ENCODE measurements around the gene ZNF451. TPM values are rescaled to one million over a fixed set of nuclear protein-coding genes. Genes with fewer than 3 reads are reported as not detected.
A peak's percentile ranks its signal among the peaks of the same experiment; 100 is the strongest.

The ZNF451 gene
- total and polyA plus RNA-seq, 5 donors from 2014 or later: 28.2 to 148 (median 32.6) TPM

DNA sequence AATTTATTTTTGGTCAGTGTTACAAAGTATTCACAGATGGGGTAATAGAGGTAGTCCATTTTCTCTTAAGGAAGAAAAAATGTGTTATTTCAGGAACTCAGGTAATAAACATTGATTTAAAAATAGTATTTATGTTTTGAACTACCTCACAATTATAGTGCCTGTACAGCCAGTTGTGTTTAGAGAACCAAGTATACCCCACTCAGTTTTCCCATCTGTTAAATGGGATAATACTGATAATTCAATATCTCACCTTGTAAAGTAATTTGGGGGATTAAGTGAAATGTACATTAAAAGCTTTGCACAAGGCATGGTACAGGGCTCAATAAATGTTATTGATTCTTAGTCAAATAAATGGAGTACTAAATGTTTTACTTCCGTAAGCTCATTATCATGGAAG, 4.7 kb downstream of the ZNF451 start:
- Mint-ChIP-seq H3K36me3 (peaks cover 31% of the 10 kb centered on the region), H3K27me3 (no peaks in the 10 kb centered on the region), H3K4me3 (no peak overlapping the region), H3K27ac (no peak overlapping the region), H3K4me1 (peaks cover 34 to 72% (median 52%) of the 10 kb centered on the region in 4 donors), H3K9me3 (peaks cover 0 to 3% (median 0%) of the 10 kb centered on the region in 7 donors)
- H3K4me3 ChIP-seq (ENCODE audit: low read depth, low read length): peak overlapping the region; percentile 4
- no peak for DNase-seq
- no peaks in the 10 kb centered on the region for H3K27me3 ChIP-seq (ENCODE audit: control insufficient read depth, insufficient read depth, low read length)
- peaks cover 23% of the 10 kb centered on the region for H3K36me3 ChIP-seq (ENCODE audit: control insufficient read depth, insufficient read depth, low read length)
- no peak for ATAC-seq (ENCODE audit: low read depth in 2 of 2)
- peaks cover 30% of the 10 kb centered on the region for H3K4me1 ChIP-seq (ENCODE audit: control insufficient read depth, insufficient read depth, low read length, poor library complexity, severe bottlenecking)
- no peaks in the 10 kb centered on the region for H3K9me3 ChIP-seq (ENCODE audit: control insufficient read depth in 2 of 2, low read length in 2 of 2)
- no peak overlapping the region for H3K27ac ChIP-seq (ENCODE audit: insufficient read depth, low read length, poor library complexity, severe bottlenecking)

DNA sequence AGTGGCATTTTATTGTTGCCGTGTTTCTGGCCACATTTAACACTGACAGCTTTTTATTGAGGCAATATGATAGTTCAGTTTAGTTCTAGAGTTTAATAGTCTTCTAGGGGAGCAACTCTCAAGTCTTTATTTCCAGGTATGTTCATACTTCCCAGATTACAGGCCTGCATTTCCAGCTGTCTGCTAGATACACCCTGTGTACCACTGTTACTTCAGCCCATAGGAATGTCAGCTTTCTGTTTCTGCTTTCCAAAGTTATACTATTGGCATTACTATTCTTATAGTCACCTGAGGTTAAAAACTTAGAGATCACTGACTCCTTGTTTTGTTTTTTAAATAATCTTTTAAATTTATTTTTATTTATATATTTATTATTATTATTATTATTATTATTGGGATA, 7.6 kb downstream of the ZNF451 start:
- no peaks in the 10 kb centered on the region for H3K9me3 ChIP-seq (ENCODE audit: control insufficient read depth in 2 of 2, low read length in 2 of 2)
- H3K4me3 ChIP-seq (ENCODE audit: low read depth, low read length): no peak overlapping the region
- Mint-ChIP-seq H3K4me1 (peaks cover 28 to 59% (median 39%) of the 10 kb centered on the region in 4 donors), H3K27ac (no peak overlapping the region), H3K4me3 (peak overlapping the region in 2 of 4 donors; percentile 4 to 28), H3K27me3 (no peaks in the 10 kb centered on the region), H3K36me3 (peaks cover 52% of the 10 kb centered on the region), H3K9me3 (peaks cover 0 to 1% (median 0%) of the 10 kb centered on the region in 7 donors)
- H3K27me3 ChIP-seq (ENCODE audit: control insufficient read depth, insufficient read depth, low read length): no peaks in the 10 kb centered on the region
- peaks cover 16% of the 10 kb centered on the region for H3K4me1 ChIP-seq (ENCODE audit: control insufficient read depth, insufficient read depth, low read length, poor library complexity, severe bottlenecking)
- no peak for ATAC-seq (ENCODE audit: low read depth in 2 of 2)
- no peak for DNase-seq
- H3K27ac ChIP-seq (ENCODE audit: insufficient read depth, low read length, poor library complexity, severe bottlenecking): no peak overlapping the region
- peaks cover 50% of the 10 kb centered on the region for H3K36me3 ChIP-seq (ENCODE audit: control insufficient read depth, insufficient read depth, low read length)

DNA sequence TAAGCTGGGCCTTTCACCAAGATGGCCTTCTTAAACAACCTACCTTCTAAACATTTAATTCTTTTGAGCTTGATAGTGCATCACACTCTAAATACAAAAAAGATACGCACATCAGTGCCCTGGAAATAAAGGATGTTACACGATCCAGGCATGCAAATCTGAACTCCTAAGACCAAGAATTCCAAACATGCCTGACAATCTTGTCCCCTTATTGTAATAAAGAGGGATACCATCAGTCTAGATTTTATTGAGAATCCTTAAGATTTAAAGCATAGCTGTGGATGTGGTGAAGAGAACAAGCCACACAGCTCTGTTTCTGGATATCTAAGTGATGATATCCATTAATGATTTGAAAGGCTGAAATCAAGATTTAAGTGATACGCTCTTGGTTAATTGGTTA, 13.0 kb downstream of the ZNF451 start:
- H3K4me3 Mint-ChIP-seq: no peak overlapping the region
- H3K27me3 Mint-ChIP-seq: no peaks in the 10 kb centered on the region
- Histone ChIP-seq H3K27me3 (ENCODE audit: control insufficient read depth, insufficient read depth, low read length) (no peaks in the 10 kb centered on the region), H3K9me3 (ENCODE audit: control insufficient read depth in 2 of 2, low read length in 2 of 2) (no peaks in the 10 kb centered on the region), H3K4me3 (ENCODE audit: low read depth, low read length) (no peak overlapping the region), H3K36me3 (ENCODE audit: control insufficient read depth, insufficient read depth, low read length) (peaks cover 67% of the 10 kb centered on the region), H3K4me1 (ENCODE audit: control insufficient read depth, insufficient read depth, low read length, poor library complexity, severe bottlenecking) (no peaks in the 10 kb centered on the region), H3K27ac (ENCODE audit: insufficient read depth, low read length, poor library complexity, severe bottlenecking) (no peak overlapping the region)
- ATAC-seq (ENCODE audit: low read depth in 2 of 2) (no peak), DNase-seq (no peak)
- no peak overlapping the region for H3K27ac Mint-ChIP-seq
- peaks cover 39 to 50% (median 40%) of the 10 kb centered on the region in 4 donors for H3K4me1 Mint-ChIP-seq
- peaks cover 0 to 1% (median 0%) of the 10 kb centered on the region in 7 donors for H3K9me3 Mint-ChIP-seq
- H3K36me3 Mint-ChIP-seq: peaks cover 55% of the 10 kb centered on the region

DNA sequence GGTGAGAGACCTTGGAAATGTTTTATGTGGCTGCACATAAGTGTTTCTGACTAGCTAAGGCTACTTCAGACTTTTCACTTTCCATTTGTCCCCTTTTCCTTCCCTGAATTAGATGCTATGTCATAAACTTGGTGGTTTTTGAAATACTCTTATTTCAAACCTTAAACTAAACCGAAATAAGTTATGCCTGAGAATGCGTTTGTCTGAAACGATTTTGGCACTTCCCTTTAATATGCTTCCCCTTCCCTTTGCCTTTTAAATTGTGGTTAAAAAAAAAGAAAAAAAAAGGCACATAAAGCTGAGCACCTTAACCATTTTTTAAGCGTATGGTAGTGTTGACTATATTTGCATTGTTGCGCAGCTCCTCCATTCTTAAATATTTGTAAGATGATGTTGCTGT, 14.3 kb downstream of the ZNF451 start:
- ATAC-seq (ENCODE audit: low read depth in 2 of 2) (no peak), DNase-seq (no peak)
- no peaks in the 10 kb centered on the region for H3K9me3 ChIP-seq (ENCODE audit: control insufficient read depth in 2 of 2, low read length in 2 of 2)
- Mint-ChIP-seq H3K9me3 (no peaks in the 10 kb centered on the region), H3K27me3 (no peaks in the 10 kb centered on the region), H3K4me3 (no peak overlapping the region), H3K27ac (peak overlapping the region in 1 of 3 donors; percentile 32), H3K4me1 (peaks cover 37 to 50% (median 39%) of the 10 kb centered on the region in 4 donors), H3K36me3 (peaks cover 48% of the 10 kb centered on the region)
- H3K27me3 ChIP-seq (ENCODE audit: control insufficient read depth, insufficient read depth, low read length): no peaks in the 10 kb centered on the region
- H3K36me3 ChIP-seq (ENCODE audit: control insufficient read depth, insufficient read depth, low read length): peaks cover 54% of the 10 kb centered on the region
- H3K4me1 ChIP-seq (ENCODE audit: control insufficient read depth, insufficient read depth, low read length, poor library complexity, severe bottlenecking): no peaks in the 10 kb centered on the region
- no peak overlapping the region for H3K4me3 ChIP-seq (ENCODE audit: low read depth, low read length)
- H3K27ac ChIP-seq (ENCODE audit: insufficient read depth, low read length, poor library complexity, severe bottlenecking): no peak overlapping the region

DNA sequence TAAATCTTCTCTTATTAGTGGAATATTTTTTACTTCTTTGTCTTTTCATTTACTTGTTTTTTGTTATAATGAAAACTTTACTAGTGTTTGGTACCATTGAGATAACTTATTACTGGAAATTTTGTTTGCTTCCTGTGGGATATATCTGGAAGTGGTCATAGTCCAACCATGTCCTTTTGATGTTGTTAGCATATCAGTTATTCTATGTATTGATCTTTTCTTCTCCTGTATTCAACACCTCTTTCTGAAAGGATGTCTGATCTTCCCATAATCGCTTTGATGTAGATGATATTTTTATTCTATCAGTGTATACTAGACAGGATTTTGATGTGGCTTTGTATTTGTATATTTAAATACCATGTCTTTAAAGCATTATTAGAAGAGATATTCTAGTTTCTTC, 17.0 kb downstream of the ZNF451 start:
- DNase-seq (no peak), ATAC-seq (ENCODE audit: low read depth in 2 of 2) (no peak)
- H3K9me3 ChIP-seq (ENCODE audit: control insufficient read depth in 2 of 2, low read length in 2 of 2): no peaks in the 10 kb centered on the region
- H3K27ac Mint-ChIP-seq: no peak overlapping the region
- no peaks in the 10 kb centered on the region for H3K27me3 Mint-ChIP-seq
- H3K36me3 ChIP-seq (ENCODE audit: control insufficient read depth, insufficient read depth, low read length): peaks cover 28% of the 10 kb centered on the region
- no peaks in the 10 kb centered on the region for H3K27me3 ChIP-seq (ENCODE audit: control insufficient read depth, insufficient read depth, low read length)
- H3K9me3 Mint-ChIP-seq: peaks cover 0 to 2% (median 0%) of the 10 kb centered on the region in 7 donors
- H3K4me1 Mint-ChIP-seq: peaks cover 38 to 62% (median 52%) of the 10 kb centered on the region in 4 donors
- peaks cover 34% of the 10 kb centered on the region for H3K36me3 Mint-ChIP-seq
- no peaks in the 10 kb centered on the region for H3K4me1 ChIP-seq (ENCODE audit: control insufficient read depth, insufficient read depth, low read length, poor library complexity, severe bottlenecking)
- no peak overlapping the region for H3K27ac ChIP-seq (ENCODE audit: insufficient read depth, low read length, poor library complexity, severe bottlenecking)
- no peak overlapping the region for H3K4me3 ChIP-seq (ENCODE audit: low read depth, low read length)
- H3K4me3 Mint-ChIP-seq: no peak overlapping the region

DNA sequence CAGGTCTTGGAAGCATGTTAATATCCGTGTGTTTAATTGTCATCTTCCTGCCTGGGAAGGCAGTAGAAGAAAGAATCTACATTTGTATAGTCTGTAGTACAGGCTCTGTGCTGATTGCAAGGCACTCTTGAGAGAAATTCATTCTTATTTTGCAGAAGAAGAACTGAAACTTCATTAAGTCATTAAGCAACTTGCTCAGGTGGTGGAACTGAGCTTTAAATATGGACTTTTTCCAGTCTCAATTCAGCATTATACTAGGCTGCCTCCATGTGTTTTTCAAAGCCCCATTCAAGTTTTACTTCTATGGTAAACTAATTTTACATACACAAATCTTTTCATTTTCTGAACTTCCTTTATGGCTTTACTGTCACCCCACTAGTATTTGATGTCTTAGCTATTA, 18.7 kb downstream of the ZNF451 start:
- H3K27ac Mint-ChIP-seq: peak overlapping the region in 1 of 3 donors; percentile 28
- no peak overlapping the region for H3K27ac ChIP-seq (ENCODE audit: insufficient read depth, low read length, poor library complexity, severe bottlenecking)
- H3K4me1 ChIP-seq (ENCODE audit: control insufficient read depth, insufficient read depth, low read length, poor library complexity, severe bottlenecking): no peaks in the 10 kb centered on the region
- DNase-seq (no peak), ATAC-seq (ENCODE audit: low read depth in 2 of 2) (no peak)
- no peaks in the 10 kb centered on the region for H3K9me3 ChIP-seq (ENCODE audit: control insufficient read depth in 2 of 2, low read length in 2 of 2)
- peaks cover 39 to 65% (median 52%) of the 10 kb centered on the region in 4 donors for H3K4me1 Mint-ChIP-seq
- no peaks in the 10 kb centered on the region for H3K27me3 ChIP-seq (ENCODE audit: control insufficient read depth, insufficient read depth, low read length)
- H3K4me3 ChIP-seq (ENCODE audit: low read depth, low read length): no peak overlapping the region
- peaks cover 25% of the 10 kb centered on the region for H3K36me3 Mint-ChIP-seq
- no peaks in the 10 kb centered on the region for H3K27me3 Mint-ChIP-seq
- peaks cover 11% of the 10 kb centered on the region for H3K36me3 ChIP-seq (ENCODE audit: control insufficient read depth, insufficient read depth, low read length)
- no peak overlapping the region for H3K4me3 Mint-ChIP-seq
- H3K9me3 Mint-ChIP-seq: peaks cover 0 to 2% (median 0%) of the 10 kb centered on the region in 7 donors

DNA sequence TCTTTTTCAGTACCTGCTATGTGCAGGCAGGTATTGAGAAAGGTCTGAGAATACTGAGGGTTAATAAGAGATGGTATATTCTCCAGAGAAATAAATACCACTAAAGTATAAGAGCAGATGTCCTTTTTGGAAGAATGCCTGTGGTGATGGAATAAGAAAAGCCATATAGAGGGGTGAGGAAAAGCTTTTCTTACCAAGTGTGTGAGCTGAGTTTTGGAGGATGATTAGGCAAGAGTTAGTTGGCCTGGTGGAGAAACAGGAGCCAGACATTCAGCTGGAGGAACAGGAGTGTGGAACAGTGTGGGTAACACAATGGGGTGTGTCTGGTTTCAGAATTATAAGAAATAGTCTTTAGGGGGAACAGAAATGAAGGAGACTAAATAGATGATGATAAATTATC, 19.9 kb downstream of the ZNF451 start:
- Mint-ChIP-seq H3K27ac (peak overlapping the region in 2 of 3 donors; percentile 8 to 50), H3K36me3 (peaks cover 16% of the 10 kb centered on the region), H3K4me1 (peaks cover 33 to 58% (median 46%) of the 10 kb centered on the region in 4 donors), H3K9me3 (peaks cover 0 to 2% (median 0%) of the 10 kb centered on the region in 7 donors), H3K4me3 (no peak overlapping the region), H3K27me3 (no peaks in the 10 kb centered on the region)
- no peak overlapping the region for H3K4me3 ChIP-seq (ENCODE audit: low read depth, low read length)
- no peak for ATAC-seq (ENCODE audit: low read depth in 2 of 2)
- H3K27me3 ChIP-seq (ENCODE audit: control insufficient read depth, insufficient read depth, low read length): no peaks in the 10 kb centered on the region
- DNase-seq: no peak
- H3K36me3 ChIP-seq (ENCODE audit: control insufficient read depth, insufficient read depth, low read length): peaks cover 2% of the 10 kb centered on the region
- no peaks in the 10 kb centered on the region for H3K9me3 ChIP-seq (ENCODE audit: control insufficient read depth in 2 of 2, low read length in 2 of 2)
- no peak overlapping the region for H3K27ac ChIP-seq (ENCODE audit: insufficient read depth, low read length, poor library complexity, severe bottlenecking)
- H3K4me1 ChIP-seq (ENCODE audit: control insufficient read depth, insufficient read depth, low read length, poor library complexity, severe bottlenecking): no peaks in the 10 kb centered on the region

DNA sequence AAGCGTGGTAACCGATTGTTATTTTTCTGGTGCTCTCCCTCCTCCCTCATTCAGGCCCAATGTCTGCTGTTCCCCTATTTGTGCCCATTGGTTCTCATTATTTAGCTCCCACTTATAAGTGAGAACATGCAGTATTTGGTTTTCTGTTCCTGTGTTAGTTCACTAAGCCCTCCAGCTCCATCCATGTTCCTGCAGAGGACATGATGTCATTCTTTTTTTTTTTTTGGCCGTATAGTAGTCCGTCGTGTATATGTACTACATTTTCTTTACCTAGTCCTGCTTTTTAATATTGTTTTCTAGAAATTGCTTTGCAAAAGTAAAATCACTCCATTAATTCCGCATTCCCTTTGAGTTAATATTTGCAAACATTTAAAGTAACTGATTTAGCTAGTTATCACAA, 23.1 kb downstream of the ZNF451 start:
- DNase-seq: no peak
- peaks cover 23 to 54% (median 47%) of the 10 kb centered on the region in 4 donors for H3K4me1 Mint-ChIP-seq

More for the DNA sequence above, 23.1 kb downstream of the ZNF451 start:
- Mint-ChIP-seq H3K27ac (no peak overlapping the region), H3K9me3 (peaks cover 0 to 2% (median 0%) of the 10 kb centered on the region in 7 donors), H3K4me3 (no peak overlapping the region), H3K27me3 (no peaks in the 10 kb centered on the region), H3K36me3 (peaks cover 16% of the 10 kb centered on the region)
- Histone ChIP-seq H3K4me1 (ENCODE audit: control insufficient read depth, insufficient read depth, low read length, poor library complexity, severe bottlenecking) (no peaks in the 10 kb centered on the region), H3K27ac (ENCODE audit: insufficient read depth, low read length, poor library complexity, severe bottlenecking) (no peak overlapping the region), H3K9me3 (ENCODE audit: control insufficient read depth in 2 of 2, low read length in 2 of 2) (no peaks in the 10 kb centered on the region), H3K27me3 (ENCODE audit: control insufficient read depth, insufficient read depth, low read length) (no peaks in the 10 kb centered on the region), H3K36me3 (ENCODE audit: control insufficient read depth, insufficient read depth, low read length) (no peaks in the 10 kb centered on the region), H3K4me3 (ENCODE audit: low read depth, low read length) (no peak overlapping the region)
- ATAC-seq (ENCODE audit: low read depth in 2 of 2): no peak
